ENCODE data around the gene CERS6.

The CERS6 gene

GRCh38 chr2:168538133-168538532 is 82.1 kb downstream of the CERS6 start:
- TF ChIP-seq, protein P1, sequence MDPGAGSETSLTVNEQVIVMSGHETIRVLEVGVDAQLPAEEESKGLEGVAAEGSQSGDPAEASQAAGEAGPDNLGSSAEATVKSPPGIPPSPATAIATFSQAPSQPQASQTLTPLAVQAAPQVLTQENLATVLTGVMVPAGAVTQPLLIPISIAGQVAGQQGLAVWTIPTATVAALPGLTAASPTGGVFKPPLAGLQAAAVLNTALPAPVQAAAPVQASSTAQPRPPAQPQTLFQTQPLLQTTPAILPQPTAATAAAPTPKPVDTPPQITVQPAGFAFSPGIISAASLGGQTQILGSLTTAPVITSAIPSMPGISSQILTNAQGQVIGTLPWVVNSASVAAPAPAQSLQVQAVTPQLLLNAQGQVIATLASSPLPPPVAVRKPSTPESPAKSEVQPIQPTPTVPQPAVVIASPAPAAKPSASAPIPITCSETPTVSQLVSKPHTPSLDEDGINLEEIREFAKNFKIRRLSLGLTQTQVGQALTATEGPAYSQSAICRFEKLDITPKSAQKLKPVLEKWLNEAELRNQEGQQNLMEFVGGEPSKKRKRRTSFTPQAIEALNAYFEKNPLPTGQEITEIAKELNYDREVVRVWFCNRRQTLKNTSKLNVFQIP (CRISPR knock-in tag; IDR thresholded peaks at IDR 0.05; ENCODE audit: borderline replicate concordance, low read depth), result no peak
- TF ChIP-seq ARNTL (CRISPR knock-in tag; IDR thresholded peaks at IDR 0.05; ENCODE audit: borderline replicate concordance, low read depth) (no peak), PPARA (CRISPR knock-in tag; IDR thresholded peaks at IDR 0.05; ENCODE audit: borderline replicate concordance) (no peak), RARB (CRISPR knock-in tag; IDR thresholded peaks at IDR 0.05) (no peak), ZC3H10 (CRISPR knock-in tag; IDR thresholded peaks at IDR 0.05) (no peak), SNAI2 (CRISPR knock-in tag; IDR thresholded peaks at IDR 0.05) (no peak), ISL1 (CRISPR knock-in tag; IDR thresholded peaks at IDR 0.05) (no peak), GLIS3 (CRISPR knock-in tag; IDR thresholded peaks at IDR 0.05) (no peak), ZNF565 (CRISPR knock-in tag; conservative IDR thresholded peaks at IDR 0.05; ENCODE audit: low read depth) (no peak), BACH2 (CRISPR knock-in tag; IDR thresholded peaks at IDR 0.05; ENCODE audit: borderline replicate concordance) (no peak), OSR1 (CRISPR knock-in tag; IDR thresholded peaks at IDR 0.05) (no peak), ESRRG (CRISPR knock-in tag; IDR thresholded peaks at IDR 0.05) (no peak), TOX (CRISPR knock-in tag; IDR thresholded peaks at IDR 0.05; ENCODE audit: borderline replicate concordance) (no peak), CSDC2 (CRISPR knock-in tag; IDR thresholded peaks at IDR 0.05) (no peak), ZFP3 (CRISPR knock-in tag; IDR thresholded peaks at IDR 0.05) (no peak), ZFP30 (CRISPR knock-in tag; IDR thresholded peaks at IDR 0.05) (no peak), CREB5 (CRISPR knock-in tag; IDR thresholded peaks at IDR 0.05; ENCODE audit: low read depth) (no peak), TSHZ2 (CRISPR knock-in tag; IDR thresholded peaks at IDR 0.05) (no peak), TCF4 (CRISPR knock-in tag; IDR thresholded peaks at IDR 0.05; ENCODE audit: borderline replicate concordance) (no peak)
- TF ChIP-seq, protein P2, sequence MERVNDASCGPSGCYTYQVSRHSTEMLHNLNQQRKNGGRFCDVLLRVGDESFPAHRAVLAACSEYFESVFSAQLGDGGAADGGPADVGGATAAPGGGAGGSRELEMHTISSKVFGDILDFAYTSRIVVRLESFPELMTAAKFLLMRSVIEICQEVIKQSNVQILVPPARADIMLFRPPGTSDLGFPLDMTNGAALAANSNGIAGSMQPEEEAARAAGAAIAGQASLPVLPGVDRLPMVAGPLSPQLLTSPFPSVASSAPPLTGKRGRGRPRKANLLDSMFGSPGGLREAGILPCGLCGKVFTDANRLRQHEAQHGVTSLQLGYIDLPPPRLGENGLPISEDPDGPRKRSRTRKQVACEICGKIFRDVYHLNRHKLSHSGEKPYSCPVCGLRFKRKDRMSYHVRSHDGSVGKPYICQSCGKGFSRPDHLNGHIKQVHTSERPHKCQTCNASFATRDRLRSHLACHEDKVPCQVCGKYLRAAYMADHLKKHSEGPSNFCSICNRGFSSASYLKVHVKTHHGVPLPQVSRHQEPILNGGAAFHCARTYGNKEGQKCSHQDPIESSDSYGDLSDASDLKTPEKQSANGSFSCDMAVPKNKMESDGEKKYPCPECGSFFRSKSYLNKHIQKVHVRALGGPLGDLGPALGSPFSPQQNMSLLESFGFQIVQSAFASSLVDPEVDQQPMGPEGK (CRISPR knock-in tag; IDR thresholded peaks at IDR 0.05; ENCODE audit: borderline replicate concordance), result no peak
- ATAC-seq, result no peak

DNA sequence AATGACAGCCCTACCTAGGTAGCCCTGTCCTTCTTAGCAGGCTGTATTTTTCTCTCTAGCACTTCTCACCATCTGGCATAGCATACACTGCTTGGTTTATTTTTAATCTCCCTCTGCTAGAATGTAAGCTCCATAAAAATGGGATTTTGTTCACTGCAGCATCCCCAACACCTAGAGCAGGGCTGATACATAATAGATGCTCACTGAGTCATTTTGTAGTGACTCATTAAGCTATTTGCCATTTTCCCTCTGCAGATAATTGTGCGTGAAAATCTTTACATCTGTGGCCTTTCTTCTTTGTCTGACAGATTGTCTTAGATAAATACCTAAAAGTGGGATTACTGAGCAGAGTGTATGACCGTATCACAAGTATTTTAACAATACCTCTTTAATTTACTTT is 82.5 kb downstream of the CERS6 start:
- ATAC-seq, result no peak
- no peak for TF ChIP-seq ARNTL (CRISPR knock-in tag; IDR thresholded peaks at IDR 0.05; ENCODE audit: borderline replicate concordance, low read depth)
- TF ChIP-seq GLIS3 (CRISPR knock-in tag; IDR thresholded peaks at IDR 0.05), result no peak
- TF ChIP-seq ESRRG (CRISPR knock-in tag; IDR thresholded peaks at IDR 0.05), result no peak
- no peak for TF ChIP-seq CSRNP3 (CRISPR knock-in tag; IDR thresholded peaks at IDR 0.05)
- TF ChIP-seq ISL1 (CRISPR knock-in tag; IDR thresholded peaks at IDR 0.05), result no peak
- TF ChIP-seq, protein P1 (CRISPR knock-in tag; IDR thresholded peaks at IDR 0.05; ENCODE audit: borderline replicate concordance, low read depth), result no peak
